HG02642 (cell line): ENCODE data around the gene AGPAT4.

Experiments used
- ATAC-seq: cut with Tn5 transposase; IDR thresholded peaks from one replicate; pipeline ENCODE4 v1.9.1; 2021; ENCODE audit warnings: mild to moderate bottlenecking; ENCODE audit not compliant: unreplicated experiment, poor library complexity

The AGPAT4 gene

GRCh38 chr6:161290751-161291150, 16.9 kb upstream of the AGPAT4 start:
- no peak for ATAC-seq

GRCh38 chr6:161284653-161285052, 10.8 kb upstream of the AGPAT4 start:
- ATAC-seq = no peak

- ATAC-seq = no peak
Measured at GRCh38 chr6:161281092-161281491, 7.2 kb upstream of the AGPAT4 start.

DNA sequence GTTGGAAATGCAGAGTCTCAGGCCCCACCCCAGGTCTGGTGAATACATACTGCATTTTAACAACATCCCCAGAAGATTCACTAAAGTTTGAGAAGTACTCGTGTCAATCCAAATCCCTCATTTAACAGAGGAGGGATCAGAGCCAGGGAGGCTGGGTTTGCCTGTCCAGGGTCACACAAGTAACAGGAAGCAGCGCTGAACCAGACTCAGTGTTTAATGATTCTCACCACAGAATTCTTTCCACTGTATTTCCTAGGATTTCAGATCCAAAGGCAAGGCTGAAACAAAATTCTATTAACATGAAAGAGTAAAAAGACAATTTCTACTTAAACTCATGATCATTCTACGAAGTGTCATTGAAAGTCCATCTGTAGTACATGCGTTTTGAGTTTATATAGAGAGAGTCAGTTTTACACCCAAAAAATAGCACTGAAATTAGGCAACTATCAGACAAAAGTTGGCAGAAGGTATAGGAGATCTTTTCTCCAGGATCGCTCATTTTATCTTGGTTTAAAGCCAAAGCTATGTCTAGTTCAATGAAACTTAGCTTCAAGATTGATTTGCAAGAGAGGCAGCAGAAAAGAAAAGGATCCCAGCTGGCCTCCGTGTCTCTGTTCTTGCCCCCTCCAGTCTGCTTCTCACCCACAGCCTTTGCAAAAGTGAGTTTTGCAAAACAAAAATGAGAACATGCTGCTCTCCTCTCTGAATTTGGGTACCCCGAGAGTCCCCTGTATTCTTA, 6.0 kb upstream of the AGPAT4 start:
- no peak for ATAC-seq

GRCh38 chr6:161276605-161277155, 2.8 kb upstream of the AGPAT4 start:
- ATAC-seq = no peak

DNA sequence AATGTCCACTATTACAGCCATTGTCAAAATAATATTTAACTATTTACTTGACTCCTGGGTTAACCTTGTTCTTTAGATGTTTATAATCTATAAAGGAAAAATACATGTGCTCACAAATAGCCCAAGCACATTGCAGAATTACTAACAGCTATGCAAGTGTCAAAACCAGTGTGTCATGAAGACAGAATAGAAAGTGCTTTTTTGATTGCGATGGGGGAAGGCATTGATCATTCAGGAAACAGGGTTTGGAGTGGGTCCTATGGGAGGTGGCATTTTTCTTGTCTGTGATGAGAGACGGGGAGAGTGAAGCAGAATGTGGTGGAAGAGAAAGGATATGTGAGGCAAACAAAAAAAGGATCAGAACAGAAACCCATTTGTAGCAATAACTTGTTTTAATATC, 1.0 kb upstream of the AGPAT4 start:
- no peak for ATAC-seq

DNA sequence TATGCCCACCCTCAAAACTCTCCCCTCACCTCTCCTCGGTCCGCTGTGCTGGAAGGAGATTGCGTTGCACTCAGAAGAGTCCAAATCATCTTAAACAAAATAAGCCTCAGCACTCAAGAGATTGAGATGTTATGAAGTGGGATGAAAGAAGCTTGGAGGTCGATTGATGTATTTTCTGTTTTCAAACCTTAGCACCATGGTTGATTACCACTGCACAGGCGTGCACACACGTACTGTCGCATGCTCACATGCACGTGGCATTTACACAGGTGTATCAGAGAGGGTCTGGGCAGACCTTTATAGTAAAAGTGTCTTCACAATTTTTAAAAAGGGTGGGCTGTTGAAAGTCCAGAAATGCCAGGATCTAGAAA, 612 bp upstream of the AGPAT4 start:
- ATAC-seq = no peak

DNA sequence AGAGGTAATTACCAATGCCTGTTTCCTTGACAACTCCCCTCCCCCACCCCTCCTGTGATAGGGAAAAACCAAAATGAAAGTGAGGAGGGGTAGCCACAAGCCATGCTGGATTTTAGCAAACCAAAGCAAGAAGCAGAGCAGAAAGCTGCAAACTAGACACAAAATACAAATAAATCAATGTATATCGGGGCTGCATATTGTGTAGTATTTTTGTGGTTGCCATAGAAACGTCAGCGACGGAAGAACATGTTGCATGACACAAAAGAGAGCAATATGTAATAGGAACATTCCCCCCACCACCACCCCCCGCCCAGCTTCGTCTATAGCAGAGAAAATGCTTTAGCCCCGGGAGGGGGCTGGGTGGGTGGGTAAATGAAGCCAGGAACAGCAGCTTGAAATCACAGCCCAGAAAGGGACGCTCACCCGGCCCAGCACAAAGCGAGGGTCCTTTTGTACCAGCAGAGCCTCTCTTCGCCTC, 548 bp downstream of the AGPAT4 start:
- ATAC-seq = peak; percentile 8

DNA sequence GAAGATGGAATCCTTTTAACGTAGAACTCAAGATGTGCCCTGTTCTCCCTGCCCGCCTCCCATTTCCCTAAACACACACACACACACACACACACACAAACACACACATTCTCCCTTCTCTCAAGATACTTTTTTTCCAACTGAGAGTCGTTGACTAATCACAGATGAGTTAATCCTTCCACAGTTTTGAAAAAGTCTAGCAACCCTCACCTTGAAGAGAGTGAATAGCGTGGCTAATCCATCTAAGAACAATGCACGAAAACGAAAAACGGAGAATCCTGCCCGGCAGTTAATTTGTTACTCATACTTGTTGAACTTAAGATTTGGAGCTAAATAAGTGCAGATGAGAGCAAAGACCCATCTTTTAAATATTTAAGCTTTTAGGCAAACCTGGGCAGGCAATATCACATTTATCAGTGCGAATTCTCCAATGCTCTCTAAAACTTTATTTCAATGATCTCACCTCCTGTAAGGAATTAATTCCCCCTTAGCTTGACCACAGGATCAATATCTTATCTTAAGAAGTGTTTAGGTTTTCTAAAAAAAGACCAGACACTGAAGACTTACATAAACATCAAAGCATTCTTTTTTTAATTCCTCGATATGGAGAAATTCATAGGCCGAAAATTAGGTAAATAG, 1.1 kb downstream of the AGPAT4 start:
- ATAC-seq = no peak

DNA sequence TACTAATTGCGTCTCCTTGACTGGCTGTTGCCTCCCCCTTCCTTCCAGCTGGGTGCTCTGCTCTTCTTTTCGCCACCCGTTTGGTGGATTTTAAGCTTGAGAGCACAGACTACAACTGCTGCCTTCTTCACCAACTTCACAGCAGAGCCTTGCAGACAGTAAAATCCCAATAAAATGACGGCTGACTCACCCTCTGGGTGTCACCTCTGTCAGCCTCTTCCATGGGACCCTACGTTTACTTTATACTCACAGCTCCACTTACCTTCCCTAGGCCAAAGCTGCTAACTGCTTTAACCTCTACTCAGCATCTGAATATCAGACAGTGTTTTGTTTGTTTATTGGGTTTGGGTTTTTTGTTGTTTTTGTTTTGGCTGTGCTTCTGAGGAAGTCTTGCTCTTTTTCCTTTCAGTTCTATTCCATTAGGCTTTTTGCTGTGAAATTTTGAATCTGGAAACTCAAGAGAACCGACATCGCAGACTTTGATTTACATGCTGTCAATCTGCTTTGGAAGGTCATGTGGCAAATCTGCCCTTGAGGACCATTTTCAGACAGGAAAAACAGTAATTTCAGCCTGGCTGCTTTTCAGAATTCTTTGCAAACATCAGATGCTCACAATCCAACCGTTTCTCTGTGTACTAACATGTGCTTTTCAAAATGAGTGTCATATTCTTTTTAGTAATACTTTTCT, 2.4 kb downstream of the AGPAT4 start:
- no peak for ATAC-seq

DNA sequence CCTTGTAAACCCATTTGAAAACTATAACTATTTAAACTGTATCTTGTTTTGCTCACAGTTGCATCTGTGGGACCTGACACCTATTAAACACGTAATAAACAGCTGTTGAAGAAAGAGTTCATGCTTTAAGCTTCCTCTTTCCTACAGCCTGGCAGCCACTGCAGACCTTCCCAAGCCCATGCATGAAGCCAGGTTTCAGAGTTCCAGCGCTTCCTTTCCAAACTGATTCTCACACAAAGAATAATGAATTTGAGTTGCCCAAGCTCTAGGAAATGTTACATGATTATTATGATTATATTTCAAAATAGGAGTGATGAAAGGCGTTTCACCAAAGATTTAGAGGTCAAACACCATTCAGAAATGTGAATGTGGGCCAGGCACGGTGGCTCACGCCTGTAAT, 3.7 kb downstream of the AGPAT4 start:
- no peak for ATAC-seq

GRCh38 chr6:161269310-161269709, 4.6 kb downstream of the AGPAT4 start:
- no peak for ATAC-seq

DNA sequence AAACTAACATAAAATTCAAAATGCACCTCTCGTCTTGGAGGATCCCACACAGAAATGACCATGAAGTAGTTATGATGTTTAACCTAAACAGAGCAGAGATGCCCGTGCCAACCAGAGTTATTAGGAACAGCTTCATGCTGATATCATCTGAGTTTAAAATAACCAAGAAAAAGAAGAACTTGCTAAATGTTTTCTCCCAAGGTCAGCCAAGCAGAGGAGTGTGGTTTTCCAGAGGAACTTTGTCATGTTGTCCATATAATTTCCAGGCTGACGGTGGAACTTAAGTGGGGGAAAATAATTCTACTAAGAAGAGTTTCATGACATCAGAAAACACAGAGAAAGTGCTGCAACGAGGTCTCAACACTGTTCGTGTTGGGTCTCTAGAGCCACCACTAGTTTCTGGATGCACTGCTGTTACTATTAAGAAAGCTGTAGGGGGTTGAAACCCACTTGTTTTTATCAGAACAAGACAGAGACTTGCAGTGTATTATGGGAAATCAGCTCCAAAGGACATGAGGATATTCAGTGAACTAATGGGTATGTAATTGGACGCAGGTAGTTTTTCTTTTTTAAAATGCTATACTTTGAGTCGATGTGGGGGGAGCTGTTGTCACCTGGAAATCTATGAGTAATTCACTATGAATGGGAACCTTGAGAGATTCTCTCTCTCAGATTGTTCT, 5.2 kb downstream of the AGPAT4 start:
- no peak for ATAC-seq

DNA sequence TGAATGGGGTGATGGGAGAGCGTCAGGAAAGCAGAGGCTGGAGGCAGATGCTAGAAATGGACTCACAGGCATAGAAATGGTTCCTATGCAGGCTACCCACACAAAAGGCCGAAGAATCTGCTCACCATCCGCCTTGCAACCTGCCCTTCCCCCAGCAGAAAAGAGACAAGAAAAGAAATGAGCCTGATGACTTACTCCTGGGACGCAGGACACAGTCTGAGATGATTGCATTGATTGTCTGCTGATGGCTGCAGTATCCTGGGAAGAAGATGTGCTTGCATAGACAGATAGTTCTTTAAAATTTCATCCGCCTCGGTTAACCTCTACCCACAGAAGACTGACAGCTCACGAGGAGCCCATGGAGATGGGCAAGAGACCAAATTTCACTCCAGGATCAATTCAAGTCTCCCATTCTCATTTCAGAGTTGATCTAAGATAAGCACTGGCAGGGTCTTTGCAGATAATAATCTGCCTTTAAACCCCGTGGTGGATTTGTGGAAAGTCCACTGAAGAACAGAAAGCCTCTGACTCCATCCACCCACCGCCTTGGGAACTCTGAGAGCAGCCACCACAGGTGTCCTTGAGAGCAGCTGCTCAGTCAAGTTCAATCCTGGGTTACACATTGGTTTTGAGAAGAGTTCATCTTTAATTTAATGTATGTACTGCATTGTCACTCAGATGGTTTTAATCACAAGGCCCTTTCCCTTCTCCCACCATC, 7.2 kb downstream of the AGPAT4 start:
- no peak for ATAC-seq

DNA sequence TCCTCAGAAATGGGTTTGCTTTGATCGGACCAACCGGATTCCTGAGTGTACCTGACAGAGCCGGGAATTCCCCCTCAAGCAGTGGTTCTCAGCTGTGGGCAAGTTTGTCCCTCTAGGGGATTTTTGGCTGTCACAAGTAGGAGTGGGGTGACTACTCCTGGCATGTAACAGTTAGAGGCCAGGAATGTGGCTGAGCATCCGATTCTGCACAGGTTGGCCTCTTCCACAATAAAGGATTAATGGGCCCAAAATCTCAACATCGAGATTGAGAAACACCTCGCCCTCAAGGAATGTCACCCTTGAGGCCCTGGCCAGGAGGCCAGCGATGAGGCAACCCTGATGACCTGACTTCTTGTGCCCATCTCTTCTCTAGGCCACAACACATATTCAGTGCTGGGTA, 7.9 kb downstream of the AGPAT4 start:
- ATAC-seq = peak; percentile 69

GRCh38 chr6:161265554-161265953, 8.3 kb downstream of the AGPAT4 start:
- no peak for ATAC-seq

DNA sequence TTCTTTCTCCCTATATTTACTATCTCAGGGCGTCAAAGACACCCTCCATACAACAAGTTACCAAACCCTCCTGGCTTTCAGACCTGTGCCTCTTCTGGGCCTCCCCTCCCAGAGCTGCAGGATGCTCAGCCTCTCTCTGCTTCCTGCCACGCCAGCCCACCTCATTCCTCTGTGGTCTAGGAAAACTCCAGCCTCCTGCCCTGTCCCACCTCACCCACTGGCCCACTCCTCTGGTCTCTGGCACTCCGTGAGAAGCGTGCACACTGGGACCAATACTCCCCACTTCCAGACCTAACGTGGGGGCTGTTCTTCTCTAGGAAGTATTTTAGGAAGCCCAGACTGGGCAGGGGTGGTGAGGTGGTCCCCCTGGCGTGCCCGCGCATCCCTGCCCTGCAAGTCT, 9.7 kb downstream of the AGPAT4 start:
- ATAC-seq = no peak

DNA sequence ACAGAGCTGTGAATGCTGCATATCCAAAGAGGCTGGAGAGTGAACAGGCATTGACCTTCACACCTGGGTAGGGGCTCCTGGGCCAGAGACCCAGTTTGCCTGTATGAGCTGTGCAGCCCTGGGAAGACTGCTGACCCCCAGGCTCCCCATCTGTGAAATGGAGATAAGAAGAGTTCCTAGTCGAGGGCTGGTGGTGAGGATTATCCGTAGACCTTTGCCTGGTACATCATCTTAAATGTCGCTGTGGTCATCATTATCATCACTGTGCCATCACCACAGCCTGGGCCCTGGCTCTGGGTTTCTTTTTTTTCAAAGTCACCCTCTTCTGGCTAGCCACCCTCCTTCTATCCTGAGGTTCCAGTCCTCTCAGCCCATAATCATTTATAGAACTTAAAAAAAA, 12.0 kb downstream of the AGPAT4 start:
- no peak for ATAC-seq

- ATAC-seq = no peak
Measured at GRCh38 chr6:161261325-161261724, 12.5 kb downstream of the AGPAT4 start.

DNA sequence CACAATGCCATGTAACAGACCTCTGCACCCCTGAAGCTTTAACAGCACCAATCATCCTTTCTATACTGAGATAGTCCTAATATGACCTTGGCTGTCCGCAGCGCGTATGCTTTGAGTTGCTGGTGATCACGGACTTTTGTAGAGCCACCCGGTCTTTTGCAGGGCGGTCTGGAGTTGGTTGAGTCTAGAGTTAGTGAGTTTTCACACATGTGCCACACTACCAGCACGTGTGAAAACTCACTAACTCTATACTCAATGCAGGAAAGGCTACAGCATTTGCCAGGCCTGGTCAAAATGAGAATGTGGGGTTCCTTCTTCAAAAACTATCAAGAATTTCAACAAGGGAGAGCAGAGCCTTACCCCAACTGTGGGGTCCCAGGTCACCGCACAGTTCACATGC, 14.6 kb downstream of the AGPAT4 start:
- no peak for ATAC-seq
